GM12878 (cell line): Measurements from ENCODE around the gene NES. TPM values are rescaled to one million over a fixed set of nuclear protein-coding genes. Genes with fewer than 3 reads are reported as not detected.
A peak's percentile ranks its signal among the peaks of the same experiment; 100 is the strongest.

Source experiments
- ATAC-seq: fragments of 200-7000 bp; cut with Tn5 transposase; 3 replicates; pipeline ENCODE4 v1.9.1; 2020; ENCODE audit warnings: mild to moderate bottlenecking, moderate library complexity
- BruUV-seq: library from RNA; stranded (reverse); fragments of 400-500 nt; replicated peaks from 2 replicates; lab custom pipeline; 2021; lab: Mats Ljungman, UMichigan
- CTCF ChIA-PET: fragments of 300-600 bp; sonication (Branson Sonifier 250); formaldehyde crosslinking; extraction: SDS; loops from one replicate; lab custom pipeline; 2021; ENCODE audit warnings: inconsistent platforms; lab: Yijun Ruan, JAX
- POLR2A ChIA-PET: fragments of 350-600 bp; formaldehyde crosslinking; extraction: SDS; loops from one replicate; lab custom pipeline; 2021; ENCODE audit warnings: inconsistent platforms; lab: Charles Lee
- RAD21 ChIA-PET: fragments of 300-600 bp; sonication (Branson Sonifier 250); formaldehyde crosslinking; loops from one replicate; lab custom pipeline; 2023; ENCODE audit warnings: antibody characterized with exemption; ENCODE audit not compliant: unreplicated experiment; lab: Charles Lee
- SMC1A ChIA-PET: fragments of 300-600 bp; sonication (Branson Sonifier 250); formaldehyde crosslinking; loops from one replicate; lab custom pipeline; 2023; ENCODE audit not compliant: unreplicated experiment, uncharacterized antibody; lab: Charles Lee
- DNase-seq: peaks from one replicate; pipeline ENCODE4 v3.0.0-alpha.2; 2011; ENCODE audit warnings: low read depth, low spot score
- FAIRE-seq: peaks from 3 replicates; lab custom pipeline; 2011; peaks lifted over from hg19 to GRCh38; lab: Jason Lieb, UNC
- H2AFZ ChIP-seq: 2 replicates; pipeline ENCODE4 v1.6.0; 2011; ENCODE audit warnings: low read depth, low read length, control low read depth; ENCODE audit not compliant: control insufficient read depth
- H3K27ac ChIP-seq: 2 replicates; pipeline ENCODE4 v1.5.1; 2011; ENCODE audit warnings: control low read depth; ENCODE audit not compliant: control insufficient read depth, insufficient read depth
- H3K27me3 ChIP-seq, 2 experiments: replicated peaks in 1 of 2; 2 replicates each; pipeline versions ENCODE4 v1.6.0 to v1.6.1; 2011; ENCODE audit warnings: low read length in 1 of 2; ENCODE audit not compliant: control insufficient read depth in 2 of 2, insufficient read depth in 2 of 2
- H3K36me3 ChIP-seq, 2 experiments: 2 replicates each; pipeline ENCODE4 v1.5.1; 2011; ENCODE audit warnings: low read length in 1 of 2; ENCODE audit not compliant: control insufficient read depth in 2 of 2, insufficient read depth in 2 of 2
- H3K4me1 ChIP-seq: 2 replicates; pipeline ENCODE4 v1.6.1; 2011; ENCODE audit warnings: mild to moderate bottlenecking, low read length, moderate library complexity, mixed read lengths; ENCODE audit not compliant: control insufficient read depth, insufficient read depth
- H3K4me2 ChIP-seq: 2 replicates; pipeline ENCODE4 v1.6.0; 2011; ENCODE audit warnings: control low read depth; ENCODE audit not compliant: control insufficient read depth, insufficient read depth
- H3K4me3 ChIP-seq: fragments of 200-600 bp; sonication (generic); 2 replicates; pipeline ENCODE4 v1.5.1; 2016
- H3K79me2 ChIP-seq: 2 replicates; pipeline ENCODE4 v1.6.0; 2011; ENCODE audit warnings: low read length; ENCODE audit not compliant: control insufficient read depth, insufficient read depth
- H3K9ac ChIP-seq: 2 replicates; pipeline ENCODE4 v1.8.0; 2011; ENCODE audit warnings: low read length, control low read depth, mixed read lengths; ENCODE audit not compliant: control insufficient read depth, insufficient read depth
- H3K9me3 ChIP-seq: replicated peaks from 3 replicates; pipeline ENCODE4 v1.5.1; 2011; ENCODE audit warnings: mild to moderate bottlenecking, low read length; ENCODE audit not compliant: control insufficient read depth, insufficient read depth
- H4K20me1 ChIP-seq: 2 replicates; pipeline ENCODE4 v1.6.0; 2011; ENCODE audit not compliant: control insufficient read depth, insufficient read depth
- CREM ChIP-seq: IDR thresholded peaks from 2 replicates; pipeline ENCODE4 v1.6.1; 2014; ENCODE audit warnings: antibody characterized with exemption, low read depth
- IKZF2 ChIP-seq, 2 experiments: fragments of 450-650 bp; IDR thresholded peaks; 2 replicates each; pipeline ENCODE4 v1.6.1; 2017; ENCODE audit warnings: mild to moderate bottlenecking in 2 of 2, moderate library complexity in 2 of 2
- MEF2A ChIP-seq: IDR thresholded peaks from 2 replicates; pipeline ENCODE4 v1.6.1; 2011; ENCODE audit warnings: low read depth, mild to moderate bottlenecking, low read length, moderate library complexity; ENCODE audit not compliant: insufficient read depth
- MEF2B ChIP-seq: fragments of 450-650 bp; IDR thresholded peaks from 2 replicates; pipeline ENCODE4 v1.6.1; 2018; ENCODE audit warnings: mild to moderate bottlenecking, moderate library complexity; ENCODE audit not compliant: partially characterized antibody, poor library complexity, severe bottlenecking
- NBN ChIP-seq: fragments of 450-650 bp; IDR thresholded peaks from 2 replicates; pipeline ENCODE4 v1.6.1; 2016
- POLR2A ChIP-seq: IDR thresholded peaks from 2 replicates; pipeline ENCODE4 v1.6.1; 2011; ENCODE audit warnings: low read depth, mild to moderate bottlenecking, low read length
- POLR2AphosphoS5 ChIP-seq: IDR thresholded peaks from 2 replicates; pipeline ENCODE4 v1.6.1; 2011; ENCODE audit warnings: mild to moderate bottlenecking, low read length, inconsistent platforms
- SPI1 ChIP-seq: IDR thresholded peaks from 2 replicates; pipeline ENCODE4 v1.6.1; 2011; ENCODE audit warnings: low read depth, mild to moderate bottlenecking, low read length, moderate library complexity, borderline replicate concordance; ENCODE audit not compliant: insufficient read depth
- SRF ChIP-seq, 2 experiments: IDR thresholded peaks; 2 replicates each; pipeline ENCODE4 v1.6.1; 2011; ENCODE audit warnings: low read depth in 2 of 2, low read length in 2 of 2, mild to moderate bottlenecking in 1 of 2, moderate library complexity in 1 of 2
- ZNF207 ChIP-seq: fragments of 450-650 bp; IDR thresholded peaks from 2 replicates; pipeline ENCODE4 v1.6.1; 2014; ENCODE audit warnings: antibody characterized with exemption, mild to moderate bottlenecking, borderline replicate concordance
- WGBS: methylation state at CpG from one replicate; pipeline ENCODE4 v1.1.6; 2016; ENCODE audit warnings: low lambda C conversion rate; ENCODE audit not compliant: insufficient replicate concordance, insufficient coverage; ENCODE audit errors: missing lambda C conversion rate; 5-methylcytosine and 5-hydroxymethylcytosine counted together
- in situ Hi-C: fragments of 300-500 bp; cut with MboI; formaldehyde crosslinking; loops from 9 replicates; pipeline ENCODE4 v1.14.3; 2018; ENCODE audit warnings: mixed read lengths
- intact Hi-C: fragments of 100-400 bp; cut with micrococcal nuclease; formaldehyde crosslinking; loops from one replicate; pipeline ENCODE4 v1.14.2; 2022; ENCODE audit not compliant: unreplicated experiment
- polyA plus RNA-seq, 11 experiments: library from polyadenylated mRNA; depleted of rRNA in 4 of 11; unstranded in 6 of 11; stranded (reverse) in 5 of 11; fragments of >200 nt; fragmentation: Nextera tagmentation in 4 of 11; fragmentation: Illumina TruSeq in 1 of 11; extraction: Ambion mirVana in 4 of 11; extraction: Trizol in 1 of 11; gene quantifications; 1 replicate in 1 of 11; 2 replicates in 10 of 11; pipeline versions ENCODE4 v1.2.1 to v1.2.3, GENCODE V29; 2011 to 2016; ENCODE audit warnings: inconsistent platforms in 2 of 11, missing spikeins in 2 of 11, low read depth in 1 of 11
- total RNA-seq, 4 experiments: library from RNA; depleted of rRNA in 3 of 4; stranded (reverse); fragments of >200 nt in 3 of 4; fragmentation: Illumina TruSeq in 1 of 4; extraction: Trizol in 1 of 4; gene quantifications; 2 replicates each; pipeline versions ENCODE4 v1.2.1 to v1.2.3, GENCODE V29; 2013 to 2021
- TF ChIP-seq, protein P1 (sequence below): fragments of 150-350 bp; IDR thresholded peaks from 2 replicates; pipeline ENCODE4 v1.6.1; 2014; ENCODE audit warnings: mild to moderate bottlenecking, low read depth, low read length

Gene NES
- total and polyA plus RNA-seq, 10 of the 15 experiments (the other 5 are each of a cell fraction or from before 2014, with no cell fraction given): under 0.01 to 0.15 (median 0.02) TPM; not detected in 4

DNA sequence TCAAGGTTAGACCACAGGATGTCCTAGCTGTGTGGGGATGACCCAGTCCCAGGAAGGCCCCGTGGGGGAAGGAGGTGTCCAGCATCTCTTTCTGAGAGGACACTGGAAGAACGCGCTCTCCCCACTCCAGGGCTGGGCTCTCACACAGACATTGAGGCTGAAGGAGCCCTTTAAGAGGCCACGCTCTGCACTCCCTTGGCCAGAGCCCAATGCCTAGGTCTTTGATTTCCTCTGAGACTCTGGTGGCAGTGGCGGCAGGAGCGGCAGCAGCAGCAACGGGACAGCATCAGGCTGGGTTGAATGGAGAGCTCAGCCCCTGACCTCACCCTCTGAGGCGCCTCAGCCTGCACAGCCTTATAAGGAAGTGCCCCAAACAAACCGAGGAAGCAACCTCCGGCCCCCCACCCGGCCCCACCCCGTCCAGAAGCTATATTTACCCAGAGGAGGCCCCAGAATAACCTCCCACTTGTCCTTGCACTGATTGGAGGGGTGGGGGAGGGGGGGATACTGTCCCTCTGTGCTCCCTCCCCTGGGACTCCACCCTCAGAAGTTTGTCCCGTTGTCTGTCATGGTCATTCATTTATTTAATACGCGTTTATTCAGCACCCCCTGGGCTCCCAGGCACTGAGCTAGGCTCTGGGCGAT, 12.3 kb downstream of the NES start:
- H3K27me3 ChIP-seq: no peaks in the 10 kb centered on the region
- peak; percentile 91 to 96 for TF ChIP-seq SRF (IDR thresholded peaks at IDR 0.05; ENCODE audit: low read depth in 2 of 2, low read length in 2 of 2)
- TF ChIP-seq IKZF2 (IDR thresholded peaks at IDR 0.05): no peak
- TF ChIP-seq POLR2A: peak; percentile 70
- TF ChIP-seq, protein P1, sequence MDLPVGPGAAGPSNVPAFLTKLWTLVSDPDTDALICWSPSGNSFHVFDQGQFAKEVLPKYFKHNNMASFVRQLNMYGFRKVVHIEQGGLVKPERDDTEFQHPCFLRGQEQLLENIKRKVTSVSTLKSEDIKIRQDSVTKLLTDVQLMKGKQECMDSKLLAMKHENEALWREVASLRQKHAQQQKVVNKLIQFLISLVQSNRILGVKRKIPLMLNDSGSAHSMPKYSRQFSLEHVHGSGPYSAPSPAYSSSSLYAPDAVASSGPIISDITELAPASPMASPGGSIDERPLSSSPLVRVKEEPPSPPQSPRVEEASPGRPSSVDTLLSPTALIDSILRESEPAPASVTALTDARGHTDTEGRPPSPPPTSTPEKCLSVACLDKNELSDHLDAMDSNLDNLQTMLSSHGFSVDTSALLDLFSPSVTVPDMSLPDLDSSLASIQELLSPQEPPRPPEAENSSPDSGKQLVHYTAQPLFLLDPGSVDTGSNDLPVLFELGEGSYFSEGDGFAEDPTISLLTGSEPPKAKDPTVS: no peak
- peak; percentile 63; the same call in 1 of the 2 replicates for TF ChIP-seq POLR2AphosphoS5
- peak; percentile 31; the same call in 1 of the 2 replicates for TF ChIP-seq CREM
- peak; percentile 46 for TF ChIP-seq MEF2B
- TF ChIP-seq NBN: no peak
- no peak for TF ChIP-seq ZNF207
- TF ChIP-seq MEF2A: peak; percentile 86
- 0 out of 2 replicates have a peak, but pooled peaks have one; percentile 6 for TF ChIP-seq SPI1
- DNase-seq: no peak
- in situ Hi-C loops (no loop called here), intact Hi-C loops (loop anchor here (10.0 kb wide), 1 partner anchor 60 kb away; the partner anchor contains the start of genes ISG20L2 and METTL25B)
- POLR2A ChIA-PET: interaction anchor here (0.6 kb wide), 1 partner anchor 124 kb away, joined by 5 read pairs; no protein-coding TSS in a partner anchor
- peak overlapping the region; percentile 55 for H3K4me3 ChIP-seq
- H2AFZ ChIP-seq: peak overlapping the region; percentile 28
- SMC1A ChIA-PET: interaction anchor here (0.9 to 1.6 kb wide), 3 partner anchors 25 to 45 kb away, joined by 3 to 6 read pairs (median 3); no protein-coding TSS in a partner anchor
- BruUV-seq: no TSS peak
- H3K4me1 ChIP-seq: peaks cover 48% of the 10 kb centered on the region
- ATAC-seq: peak; percentile 35
- no peaks in the 10 kb centered on the region for H3K36me3 ChIP-seq
- CTCF ChIA-PET: interaction anchor here (0.9 to 2.3 kb wide), 9 partner anchors 10 to 195 kb away, joined by 3 to 14 read pairs (median 5); no protein-coding TSS in a partner anchor
- 31% methylated on average over 15 of the region's 16 CpGs for WGBS
- H4K20me1 ChIP-seq: no peaks in the 10 kb centered on the region
- FAIRE-seq: peak; percentile 44
- H3K4me2 ChIP-seq: peak overlapping the region; percentile 52
- peaks cover 11% of the 10 kb centered on the region for H3K79me2 ChIP-seq
- RAD21 ChIA-PET: interaction anchor here (0.8 to 1.5 kb wide), 7 partner anchors 9 to 164 kb away, joined by 3 to 7 read pairs (median 4); partner anchors contain the start of genes HDGF, MEF2D and NES
- H3K9me3 ChIP-seq: no peaks in the 10 kb centered on the region
- H3K9ac ChIP-seq: peak overlapping the region; percentile 55
- H3K27ac ChIP-seq: peak overlapping the region; percentile 75
